PC-9 (cell line): Measurements from ENCODE around the gene FTO.

Experiments
- CTCF ChIP-seq: fragments of 200-600 bp; sonication (generic); conservative IDR thresholded peaks from 2 replicates; pipeline ENCODE4 v1.6.1; 2017; ENCODE audit warnings: mixed run types, antibody characterized with exemption, mild to moderate bottlenecking, moderate library complexity
- EZH2 ChIP-seq: fragments of 200-600 bp; sonication (generic); IDR thresholded peaks from 2 replicates; pipeline ENCODE4 v1.8.0; 2017; ENCODE audit warnings: antibody characterized with exemption, low read depth

GRCh38 chr16:54050459-54051210 lies 346.7 kb downstream of the FTO start:
- TF ChIP-seq CTCF (no peak), EZH2 (no peak)
